ENCODE results near the gene SRD5A3.

The SRD5A3 gene

GRCh38 chr4:55378617-55379467 is 32.8 kb downstream of the SRD5A3 start:
- no peak for DNase-seq (ENCODE audit: low read depth)

- no peak for DNase-seq (ENCODE audit: low read depth)
Measured at GRCh38 chr4:55380576-55380975, 34.5 kb downstream of the SRD5A3 start.

GRCh38 chr4:55381502-55381901 is 35.5 kb downstream of the SRD5A3 start:
- no peak for DNase-seq (ENCODE audit: low read depth)

GRCh38 chr4:55382488-55383003 is 36.5 kb downstream of the SRD5A3 start:
- DNase-seq (ENCODE audit: low read depth) = no peak

- DNase-seq (ENCODE audit: low read depth) = no peak
Measured at GRCh38 chr4:55385201-55385649, 39.2 kb downstream of the SRD5A3 start.

- no peak for DNase-seq (ENCODE audit: low read depth)
Measured at GRCh38 chr4:55386073-55386472, 40.0 kb downstream of the SRD5A3 start.

GRCh38 chr4:55386840-55387239 is 40.8 kb downstream of the SRD5A3 start:
- DNase-seq (ENCODE audit: low read depth) = no peak

- DNase-seq (ENCODE audit: low read depth) = no peak
Measured at GRCh38 chr4:55393461-55394320, 47.6 kb downstream of the SRD5A3 start.

- DNase-seq (ENCODE audit: low read depth) = no peak
Measured at GRCh38 chr4:55395218-55395528, 49.1 kb downstream of the SRD5A3 start.

GRCh38 chr4:55395529-55396307 is 49.7 kb downstream of the SRD5A3 start, which contains the start of gene TMEM165:
Gene TMEM165, plus strand, starts transcription at chr4:55395957. Its CDS starts 233 bp downstream, at chr4:55396190.
- peak; percentile 87 for DNase-seq (ENCODE audit: low read depth)

GRCh38 chr4:55396308-55397125 is 50.5 kb downstream of the SRD5A3 start:
- peak; percentile 19 for DNase-seq (ENCODE audit: low read depth)

- DNase-seq (ENCODE audit: low read depth) = no peak
Measured at GRCh38 chr4:55397126-55397436, 51.0 kb downstream of the SRD5A3 start.

GRCh38 chr4:55397520-55398321 is 51.7 kb downstream of the SRD5A3 start:
- DNase-seq (ENCODE audit: low read depth) = no peak

GRCh38 chr4:55398461-55398860 is 52.4 kb downstream of the SRD5A3 start:
- DNase-seq (ENCODE audit: low read depth) = no peak

- DNase-seq (ENCODE audit: low read depth) = no peak
Measured at GRCh38 chr4:55398966-55399365, 52.9 kb downstream of the SRD5A3 start.

- no peak for DNase-seq (ENCODE audit: low read depth)
Measured at GRCh38 chr4:55399581-55399980, 53.5 kb downstream of the SRD5A3 start.

- no peak for DNase-seq (ENCODE audit: low read depth)
Measured at GRCh38 chr4:55405073-55405472, 59.0 kb downstream of the SRD5A3 start.

- DNase-seq (ENCODE audit: low read depth) = no peak
Measured at GRCh38 chr4:55406545-55406944, 60.5 kb downstream of the SRD5A3 start.

GRCh38 chr4:55407119-55407518 is 61.1 kb downstream of the SRD5A3 start:
- DNase-seq (ENCODE audit: low read depth) = no peak

- no peak for DNase-seq (ENCODE audit: low read depth)
Measured at GRCh38 chr4:55407764-55408163, 61.7 kb downstream of the SRD5A3 start.
